ENCODE measurements around the gene DHX35.

DNA sequence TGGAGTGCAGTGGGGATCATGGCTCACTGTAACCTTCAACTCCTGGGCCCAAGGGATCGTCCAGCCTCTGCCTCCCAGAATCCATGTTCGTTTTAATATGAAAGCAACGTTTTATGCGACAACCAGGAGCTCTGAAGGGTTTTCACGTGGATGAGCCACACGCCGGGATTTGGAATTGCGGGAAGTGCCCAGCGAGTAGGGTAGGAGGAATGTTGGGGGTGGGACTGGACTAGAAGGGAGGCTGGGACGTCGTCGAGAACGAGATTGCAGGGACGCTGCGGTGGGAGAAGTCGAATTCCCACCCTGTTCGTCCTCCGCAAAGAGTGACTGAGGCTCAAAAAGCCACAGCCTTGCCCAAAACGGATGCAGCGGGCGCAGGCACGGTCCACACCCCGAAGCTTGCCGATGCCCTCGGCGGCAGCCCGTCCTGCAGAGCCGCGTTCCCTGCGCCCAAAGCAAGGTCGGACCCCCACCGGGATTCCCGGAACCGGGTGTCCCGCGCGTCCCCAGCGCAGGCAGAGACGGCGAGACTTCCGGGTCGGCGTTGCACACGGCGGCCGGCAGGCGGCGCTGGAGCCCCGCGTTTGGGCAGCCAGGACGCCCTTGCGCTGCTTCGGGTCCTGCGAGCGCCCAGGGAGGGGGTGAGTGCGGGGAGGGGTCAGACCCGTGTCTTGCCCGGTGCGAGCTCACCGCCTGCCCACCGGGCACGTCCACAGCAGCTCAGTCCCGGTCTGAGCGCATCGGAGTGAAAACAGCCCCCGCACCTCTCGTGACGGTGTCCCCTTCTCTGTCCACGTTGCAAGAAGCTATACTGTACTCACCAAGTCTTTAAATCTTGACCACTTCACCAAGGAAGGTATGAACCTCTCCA lies 87.8 kb downstream of the DHX35 start:
- TF ChIP-seq, protein P1, sequence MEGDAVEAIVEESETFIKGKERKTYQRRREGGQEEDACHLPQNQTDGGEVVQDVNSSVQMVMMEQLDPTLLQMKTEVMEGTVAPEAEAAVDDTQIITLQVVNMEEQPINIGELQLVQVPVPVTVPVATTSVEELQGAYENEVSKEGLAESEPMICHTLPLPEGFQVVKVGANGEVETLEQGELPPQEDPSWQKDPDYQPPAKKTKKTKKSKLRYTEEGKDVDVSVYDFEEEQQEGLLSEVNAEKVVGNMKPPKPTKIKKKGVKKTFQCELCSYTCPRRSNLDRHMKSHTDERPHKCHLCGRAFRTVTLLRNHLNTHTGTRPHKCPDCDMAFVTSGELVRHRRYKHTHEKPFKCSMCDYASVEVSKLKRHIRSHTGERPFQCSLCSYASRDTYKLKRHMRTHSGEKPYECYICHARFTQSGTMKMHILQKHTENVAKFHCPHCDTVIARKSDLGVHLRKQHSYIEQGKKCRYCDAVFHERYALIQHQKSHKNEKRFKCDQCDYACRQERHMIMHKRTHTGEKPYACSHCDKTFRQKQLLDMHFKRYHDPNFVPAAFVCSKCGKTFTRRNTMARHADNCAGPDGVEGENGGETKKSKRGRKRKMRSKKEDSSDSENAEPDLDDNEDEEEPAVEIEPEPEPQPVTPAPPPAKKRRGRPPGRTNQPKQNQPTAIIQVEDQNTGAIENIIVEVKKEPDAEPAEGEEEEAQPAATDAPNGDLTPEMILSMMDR (IDR thresholded peaks at IDR 0.05) = peak; percentile 99
- no peak for TF ChIP-seq SIN3A (IDR thresholded peaks at IDR 0.05; ENCODE audit: borderline replicate concordance, insufficient read depth, low read depth, low read length)
- TF ChIP-seq TCF7L2 (IDR thresholded peaks at IDR 0.05; ENCODE audit: low read depth, low read length) = no peak
- TF ChIP-seq POLR2AphosphoS5 (IDR thresholded peaks at IDR 0.05; ENCODE audit: low read depth, low read length) = 0 out of 2 replicates have a peak, but pooled peaks have one; percentile 33
- TF ChIP-seq, protein P2, sequence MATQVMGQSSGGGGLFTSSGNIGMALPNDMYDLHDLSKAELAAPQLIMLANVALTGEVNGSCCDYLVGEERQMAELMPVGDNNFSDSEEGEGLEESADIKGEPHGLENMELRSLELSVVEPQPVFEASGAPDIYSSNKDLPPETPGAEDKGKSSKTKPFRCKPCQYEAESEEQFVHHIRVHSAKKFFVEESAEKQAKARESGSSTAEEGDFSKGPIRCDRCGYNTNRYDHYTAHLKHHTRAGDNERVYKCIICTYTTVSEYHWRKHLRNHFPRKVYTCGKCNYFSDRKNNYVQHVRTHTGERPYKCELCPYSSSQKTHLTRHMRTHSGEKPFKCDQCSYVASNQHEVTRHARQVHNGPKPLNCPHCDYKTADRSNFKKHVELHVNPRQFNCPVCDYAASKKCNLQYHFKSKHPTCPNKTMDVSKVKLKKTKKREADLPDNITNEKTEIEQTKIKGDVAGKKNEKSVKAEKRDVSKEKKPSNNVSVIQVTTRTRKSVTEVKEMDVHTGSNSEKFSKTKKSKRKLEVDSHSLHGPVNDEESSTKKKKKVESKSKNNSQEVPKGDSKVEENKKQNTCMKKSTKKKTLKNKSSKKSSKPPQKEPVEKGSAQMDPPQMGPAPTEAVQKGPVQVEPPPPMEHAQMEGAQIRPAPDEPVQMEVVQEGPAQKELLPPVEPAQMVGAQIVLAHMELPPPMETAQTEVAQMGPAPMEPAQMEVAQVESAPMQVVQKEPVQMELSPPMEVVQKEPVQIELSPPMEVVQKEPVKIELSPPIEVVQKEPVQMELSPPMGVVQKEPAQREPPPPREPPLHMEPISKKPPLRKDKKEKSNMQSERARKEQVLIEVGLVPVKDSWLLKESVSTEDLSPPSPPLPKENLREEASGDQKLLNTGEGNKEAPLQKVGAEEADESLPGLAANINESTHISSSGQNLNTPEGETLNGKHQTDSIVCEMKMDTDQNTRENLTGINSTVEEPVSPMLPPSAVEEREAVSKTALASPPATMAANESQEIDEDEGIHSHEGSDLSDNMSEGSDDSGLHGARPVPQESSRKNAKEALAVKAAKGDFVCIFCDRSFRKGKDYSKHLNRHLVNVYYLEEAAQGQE (IDR thresholded peaks at IDR 0.05; ENCODE audit: insufficient read depth in 1 of 2, low read depth in 2 of 2, low read length in 1 of 2) = no peak

Measured in Panc1 (cell line).